Measurements from ENCODE around the gene NWD2. TPM values are rescaled to one million over a fixed set of nuclear protein-coding genes. Genes with fewer than 3 reads are reported as not detected.

The NWD2 gene
- total and polyA plus RNA-seq, 7 donors, result under 0.01 to 2.3 (median 0.35) TPM

- Histone ChIP-seq H3K36me3 (no peaks in the 10 kb centered on the region), H3K27ac (no peak overlapping the region), H3K27me3 (no peaks in the 10 kb centered on the region), H3K9me3 (no peaks in the 10 kb centered on the region), H3K4me3 (no peak overlapping the region), H3K4me1 (no peaks in the 10 kb centered on the region)
- intact Hi-C loops (cut with DNase I), result no loop called here
- no peak for DNase-seq
- TF ChIP-seq POLR2AphosphoS5 (IDR thresholded peaks at IDR 0.05) (no peak), EP300 (IDR thresholded peaks at IDR 0.05) (no peak), POLR2A (IDR thresholded peaks at IDR 0.05) (no peak), CTCF (IDR thresholded peaks at IDR 0.05) (no peak)
Measured at GRCh38 chr4:37476256-37476655, 231.7 kb downstream of the NWD2 start.

GRCh38 chr4:37476691-37477090 is 232.1 kb downstream of the NWD2 start:
- H3K9me3 ChIP-seq, result no peaks in the 10 kb centered on the region
- TF ChIP-seq CTCF (IDR thresholded peaks at IDR 0.05), result no peak
- no peak for TF ChIP-seq EP300 (IDR thresholded peaks at IDR 0.05)
- TF ChIP-seq POLR2A (IDR thresholded peaks at IDR 0.05), result no peak
- no peak for TF ChIP-seq POLR2AphosphoS5 (IDR thresholded peaks at IDR 0.05)
- no peaks in the 10 kb centered on the region for H3K36me3 ChIP-seq
- no peak overlapping the region for H3K4me3 ChIP-seq
- H3K4me1 ChIP-seq, result no peaks in the 10 kb centered on the region
- H3K27me3 ChIP-seq, result no peaks in the 10 kb centered on the region
- H3K27ac ChIP-seq, result no peak overlapping the region
- intact Hi-C loops (cut with DNase I), result no loop called here
- DNase-seq, result no peak
- 93 to 96% methylated on average over 2 of the region's 2 CpGs for WGBS, 2 donors

- no peaks in the 10 kb centered on the region for H3K4me1 ChIP-seq
- no peak overlapping the region for H3K27ac ChIP-seq
- no peaks in the 10 kb centered on the region for H3K9me3 ChIP-seq
- H3K4me3 ChIP-seq, result no peak overlapping the region
- TF ChIP-seq EP300 (IDR thresholded peaks at IDR 0.05), result no peak
- no peak for TF ChIP-seq POLR2A (IDR thresholded peaks at IDR 0.05)
- no peak for TF ChIP-seq CTCF (IDR thresholded peaks at IDR 0.05)
- TF ChIP-seq POLR2AphosphoS5 (IDR thresholded peaks at IDR 0.05), result no peak
- H3K36me3 ChIP-seq, result no peaks in the 10 kb centered on the region
- WGBS, 2 donors, result 90 to 94% methylated on average over 3 of the region's 3 CpGs
- intact Hi-C loops (cut with DNase I), result no loop called here
- no peaks in the 10 kb centered on the region for H3K27me3 ChIP-seq
- no peak for DNase-seq
Measured at GRCh38 chr4:37477126-37477525, 232.6 kb downstream of the NWD2 start.

- H3K27me3 ChIP-seq, result no peaks in the 10 kb centered on the region
- TF ChIP-seq CTCF (IDR thresholded peaks at IDR 0.05) (no peak), EP300 (IDR thresholded peaks at IDR 0.05) (no peak), POLR2AphosphoS5 (IDR thresholded peaks at IDR 0.05) (no peak), POLR2A (IDR thresholded peaks at IDR 0.05) (no peak)
- no peaks in the 10 kb centered on the region for H3K36me3 ChIP-seq
- DNase-seq, result no peak
- H3K27ac ChIP-seq, result no peak overlapping the region
- WGBS, 2 donors, result 31 to 79% methylated on average over 6 of the region's 6 CpGs
- H3K4me3 ChIP-seq, result no peak overlapping the region
- H3K4me1 ChIP-seq, result no peaks in the 10 kb centered on the region
- intact Hi-C loops (cut with DNase I), result no loop called here
- no peaks in the 10 kb centered on the region for H3K9me3 ChIP-seq
Measured at GRCh38 chr4:37478151-37478550, 233.6 kb downstream of the NWD2 start.

GRCh38 chr4:37480509-37480908 is 236.0 kb downstream of the NWD2 start:
- Histone ChIP-seq H3K4me1 (no peaks in the 10 kb centered on the region), H3K27me3 (no peaks in the 10 kb centered on the region), H3K9me3 (no peaks in the 10 kb centered on the region), H3K36me3 (no peaks in the 10 kb centered on the region), H3K27ac (no peak overlapping the region), H3K4me3 (no peak overlapping the region)
- intact Hi-C loops (cut with DNase I), result no loop called here
- 82 to 90% methylated on average over 4 of the region's 4 CpGs for WGBS, 2 donors
- DNase-seq, result no peak
- TF ChIP-seq EP300 (IDR thresholded peaks at IDR 0.05), result no peak
- TF ChIP-seq POLR2A (IDR thresholded peaks at IDR 0.05), result no peak
- no peak for TF ChIP-seq CTCF (IDR thresholded peaks at IDR 0.05)
- no peak for TF ChIP-seq POLR2AphosphoS5 (IDR thresholded peaks at IDR 0.05)
